ENCODE results near the gene S1PR3. TPM values are rescaled to one million over a fixed set of nuclear protein-coding genes. Genes with fewer than 3 reads are reported as not detected.

S1PR3 gene
- total and polyA plus RNA-seq, 9 of the 15 experiments (the other 6 are each of a cell fraction or from before 2014, with no cell fraction given) = 0.03 to 2.0 (median 0.29) TPM

- Histone ChIP-seq H3K27ac (ENCODE audit: extremely low read depth, low read depth, low read length) (no peak overlapping the region), H2AFZ (ENCODE audit: low read depth, low read length) (no peak overlapping the region), H3K9me3 (replicated peaks; ENCODE audit: control insufficient read depth, insufficient read depth, low read depth, low read length) (no peaks in the 10 kb centered on the region), H4K20me1 (replicated peaks; ENCODE audit: control insufficient read depth, insufficient read depth, low read length) (no peaks in the 10 kb centered on the region), H3K9ac (ENCODE audit: insufficient read depth in 1 of 2, low read depth in 2 of 2, low read length in 2 of 2) (no peak overlapping the region), H3K36me3 (ENCODE audit: control insufficient read depth, insufficient read depth, low read length) (no peaks in the 10 kb centered on the region), H3K4me2 (ENCODE audit: insufficient read depth, low read length) (no peak overlapping the region), H3K4me1 (replicated peaks in 1 of 2; ENCODE audit: control insufficient read depth in 2 of 2, insufficient read depth in 2 of 2, low read length in 2 of 2) (peaks cover 0 to 3% of the 10 kb centered on the region in 2 experiments; a peak in 1 of 5 replicates), H3K79me2 (ENCODE audit: control insufficient read depth, insufficient read depth, low read length) (no peaks in the 10 kb centered on the region), H3K4me3 (no peak overlapping the region), H3K27me3 (ENCODE audit: control insufficient read depth in 2 of 2, insufficient read depth in 2 of 2, low read length in 2 of 2) (peaks cover 0 to 4% of the 10 kb centered on the region in 2 experiments; a peak in 1 of 5 replicates), H3K9me1 (ENCODE audit: control insufficient read depth, insufficient read depth, low read length) (no peaks in the 10 kb centered on the region)
- 14% methylated on average over 8 of the region's 8 CpGs for WGBS (ENCODE audit: insufficient coverage, low coverage, missing lambda C conversion rate)
- POLR2A ChIA-PET = interaction anchor here (1.2 kb wide), 1 partner anchor 10 kb away, joined by 3 read pairs; no protein-coding TSS in a partner anchor
- in situ Hi-C loops (cut with MboI) (no loop called here), intact Hi-C loops (cut with micrococcal nuclease) (no loop called here)
- FAIRE-seq = no peak
- TF ChIP-seq PREB (CRISPR knock-in tag; IDR thresholded peaks at IDR 0.05) = no peak
- no peak for TF ChIP-seq SP1 (CRISPR knock-in tag; IDR thresholded peaks at IDR 0.05)
- TF ChIP-seq ZNF780A (CRISPR knock-in tag; IDR thresholded peaks at IDR 0.05) = no peak
- TF ChIP-seq POLR3G (IDR thresholded peaks at IDR 0.05; ENCODE audit: extremely low read depth, insufficient read length, insufficient replicate concordance) = no peak
- no peak for TF ChIP-seq ZNF398 (CRISPR knock-in tag; IDR thresholded peaks at IDR 0.05)
- TF ChIP-seq ZFPM2 (CRISPR knock-in tag; IDR thresholded peaks at IDR 0.05) = no peak
- no peak for TF ChIP-seq SMC3 (conservative IDR thresholded peaks at IDR 0.05; ENCODE audit: insufficient read depth, low read depth, low read length)
- TF ChIP-seq FOXP4 (CRISPR knock-in tag; IDR thresholded peaks at IDR 0.05; ENCODE audit: borderline replicate concordance) = no peak
- no peak for ATAC-seq
- CTCF ChIA-PET (ENCODE audit: low intra/inter-chr PET ratio) = no interaction called here
- no TSS peak for BruUV-seq (replicated peaks)
- DNase-seq (ENCODE audit: extremely low read depth in 1 of 4, low spot score in 3 of 4) = no peak
These were observed 21.5 kb upstream of the S1PR3 start for GRCh38 chr9:88969646-88970373.
